ENCODE results near the gene AR. TPM values are rescaled to one million over a fixed set of nuclear protein-coding genes. Genes with fewer than 3 reads are reported as not detected.

AR gene
- total and polyA plus RNA-seq, 2 of the 4 experiments (the other 2 are of a cell fraction): 1.5 to 4.7 TPM

GRCh38 chrX:67714004-67714403 lies 170.2 kb downstream of the AR start:
- H2AFZ ChIP-seq (replicated peaks; ENCODE audit: low read length, poor library complexity): no peak overlapping the region
- H3K9me1 ChIP-seq (ENCODE audit: insufficient read depth, low read length): no peaks in the 10 kb centered on the region
- POLR2A ChIA-PET (ENCODE audit: unreplicated experiment): no interaction called here
- H3K4ac ChIP-seq (ENCODE audit: low read depth, low read length): no peak overlapping the region
- ATAC-seq (ENCODE audit: low read depth): no peak
- H3K4me3 ChIP-seq (ENCODE audit: insufficient read depth, low read depth, low read length): no peak overlapping the region
- no peaks in the 10 kb centered on the region for H4K20me1 ChIP-seq (ENCODE audit: insufficient read depth, low read length)
- peaks cover 2% of the 10 kb centered on the region; the same call in 1 of the 2 replicates for H3K9me3 ChIP-seq (ENCODE audit: control insufficient read depth, insufficient read depth, low read length)
- H3K14ac ChIP-seq (replicated peaks; ENCODE audit: low read depth, low read length): no peak overlapping the region
- intact Hi-C loops (cut with micrococcal nuclease): no loop called here
- H3K79me1 ChIP-seq (ENCODE audit: low read depth in 1 of 2, low read length in 2 of 2): no peaks in the 10 kb centered on the region
- CTCF ChIA-PET: no interaction called here
- no peak overlapping the region for H3K4me2 ChIP-seq (ENCODE audit: low read depth, low read length)
- H3K18ac ChIP-seq (ENCODE audit: low read depth, low read length): no peak overlapping the region
- dilution Hi-C loops (cut with HindIII; ENCODE audit: low sequenced_read_pairs, unreplicated experiment): no loop called here
- TF ChIP-seq MAZ (IDR thresholded peaks at IDR 0.05; ENCODE audit: borderline replicate concordance, low read depth, low read length) (no peak), NFE2L2 (IDR thresholded peaks at IDR 0.05; ENCODE audit: low read depth, low read length) (no peak), ELK1 (IDR thresholded peaks at IDR 0.05; ENCODE audit: borderline replicate concordance, low read depth, low read length) (no peak), MAFK (IDR thresholded peaks at IDR 0.05; ENCODE audit: low read depth, low read length) (no peak), MXI1 (IDR thresholded peaks at IDR 0.05; ENCODE audit: borderline replicate concordance, low read depth, low read length) (no peak), RFX5 (IDR thresholded peaks at IDR 0.05; ENCODE audit: low read depth, low read length) (no peak), USF2 (IDR thresholded peaks at IDR 0.05; ENCODE audit: low read depth, low read length) (no peak), CEBPB (IDR thresholded peaks at IDR 0.05; ENCODE audit: low read depth, low read length) (no peak), RAD21 (IDR thresholded peaks at IDR 0.05; ENCODE audit: low read length) (no peak), BHLHE40 (IDR thresholded peaks at IDR 0.05; ENCODE audit: low read depth, low read length) (no peak), FOS (IDR thresholded peaks at IDR 0.05; ENCODE audit: low read depth, low read length) (no peak), CHD1 (IDR thresholded peaks at IDR 0.05; ENCODE audit: low read depth, low read length) (no peak)
- no peak overlapping the region for H2BK15ac ChIP-seq (ENCODE audit: low read depth, low read length)
- in situ Hi-C loops (cut with MboI; ENCODE audit: low sequenced_read_pairs): no loop called here
- no peak overlapping the region for H3K9ac ChIP-seq (ENCODE audit: low read depth, low read length)
- no peak overlapping the region for H2AK5ac ChIP-seq (ENCODE audit: low read depth, low read length)
- no peak overlapping the region for H4K8ac ChIP-seq (ENCODE audit: low read depth in 2 of 2, low read length in 2 of 2)
- no peaks in the 10 kb centered on the region for H3K4me1 ChIP-seq (ENCODE audit: control insufficient read depth, insufficient read depth, low read length)
- no peak overlapping the region for H2AK9ac ChIP-seq (replicated peaks; ENCODE audit: low read depth, low read length, poor library complexity)
- H4K5ac ChIP-seq (ENCODE audit: low read depth, low read length): no peak overlapping the region
- H3K56ac ChIP-seq (ENCODE audit: extremely low read depth, insufficient read depth, low read length): no peak overlapping the region
- no peaks in the 10 kb centered on the region for H3K27me3 ChIP-seq (ENCODE audit: control insufficient read depth, insufficient read depth, low read length)
- H3K27ac ChIP-seq (ENCODE audit: insufficient read depth, low read length): no peak overlapping the region
- H3K36me3 ChIP-seq (ENCODE audit: control insufficient read depth, insufficient read depth, low read length): no peaks in the 10 kb centered on the region
- no peak overlapping the region for H2BK120ac ChIP-seq (ENCODE audit: low read depth, low read length)
- no TSS peak for BruUV-seq (replicated peaks)
- no CpG with 5 or more reads among the region's 1 CpG for WGBS, 2 experiments (ENCODE audit: extremely low coverage in 2 of 2, insufficient read length in 1 of 2)
- no peak overlapping the region for H4K91ac ChIP-seq (ENCODE audit: insufficient read depth, low read depth, low read length)
- no peak overlapping the region for H2BK20ac ChIP-seq (ENCODE audit: low read depth, low read length)
- DNase-seq: no peak
- H2BK5ac ChIP-seq (ENCODE audit: low read depth, low read length, poor library complexity, severe bottlenecking): no peak overlapping the region
- no peak overlapping the region for H3K23ac ChIP-seq (ENCODE audit: low read depth, low read length)

Data from IMR-90 (cell line).